T-helper 17 cell (primary cell): ENCODE results near the gene KRT81. TPM values are rescaled to one million over a fixed set of nuclear protein-coding genes. Genes with fewer than 3 reads are reported as not detected.
"Not testable (repeated sequence)": the region's sequence is repeated elsewhere in the genome, so short reads cannot be mapped to it uniquely, and the experiment has no call there.

Source experiments
- ATAC-seq: fragments of 150-1000 bp; cut with Tn5 transposase; 2 replicates; pipeline ENCODE4 v1.10.0; 2021; ENCODE audit warnings: mild to moderate bottlenecking, moderate library complexity
- DNase-seq, 3 donors: peaks; one replicate each; pipeline versions ENCODE4 v3.0.0 to v3.0.0-alpha.2; 2020 to 2021
- H3K9me3 ChIP-seq: one replicate; pipeline ENCODE4 v1.7.0; 2013; ENCODE audit warnings: low read length, mild to moderate bottlenecking; ENCODE audit not compliant: control insufficient read depth, poor library complexity, severe bottlenecking
- H3K27ac Mint-ChIP-seq: one replicate; pipeline ENCODE4 v1.8.0; 2022; ENCODE audit warnings: mild to moderate bottlenecking, moderate library complexity, mixed read lengths
- H3K27me3 Mint-ChIP-seq: one replicate; pipeline ENCODE4 v1.8.0; 2022; ENCODE audit warnings: mixed read lengths
- H3K36me3 Mint-ChIP-seq: one replicate; pipeline ENCODE4 v1.8.0; 2022; ENCODE audit warnings: low read depth, mixed read lengths
- H3K4me1 Mint-ChIP-seq: one replicate; pipeline ENCODE4 v1.8.0; 2022; ENCODE audit warnings: mild to moderate bottlenecking, mixed read lengths
- H3K4me3 Mint-ChIP-seq: one replicate; pipeline ENCODE4 v1.8.0; 2022; ENCODE audit warnings: mild to moderate bottlenecking, moderate library complexity, mixed read lengths
- total RNA-seq, 4 donors: library from RNA in 2 of 4; stranded (reverse) in 2 of 4; gene quantifications; one replicate each; pipeline ENCODE4 v1.2.3 and lab custom pipeline; 2022 to 2026

The KRT81 gene
- total RNA-seq, 2 donors from 2014 or later, result not detected

DNA sequence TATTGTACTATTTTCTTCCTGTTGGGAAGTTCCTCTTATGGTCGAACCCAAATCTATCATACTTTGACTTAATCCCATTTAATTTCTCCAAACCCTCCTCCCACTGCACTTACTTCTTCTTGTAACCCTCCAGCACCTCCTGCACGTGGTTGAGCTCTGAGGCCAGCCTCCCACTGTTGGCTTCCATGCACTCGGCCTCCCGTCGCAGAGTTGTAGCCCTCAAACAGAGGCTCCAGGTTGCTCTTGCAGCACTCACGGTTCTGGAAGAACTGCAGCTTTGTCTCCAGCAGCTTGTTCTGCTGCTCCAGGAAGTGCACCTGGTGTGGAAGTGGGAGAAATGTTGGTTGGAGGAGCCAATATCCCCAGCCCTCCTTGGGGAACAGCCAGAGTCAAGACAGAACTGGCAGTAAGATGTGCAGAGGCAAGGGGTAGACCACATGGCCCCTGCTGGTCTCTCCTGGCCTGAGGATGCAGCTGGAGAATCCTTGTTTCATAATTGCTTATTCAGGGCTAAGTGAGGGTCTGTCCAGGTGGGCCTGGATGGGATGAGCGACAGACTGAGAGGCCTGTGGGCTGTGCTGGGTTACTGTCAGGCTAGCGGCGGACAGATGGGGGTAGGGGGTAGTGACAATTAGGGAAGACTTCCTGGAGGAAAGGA is 35.3 kb downstream of the KRT81 start:
- H3K27me3 Mint-ChIP-seq, result peaks cover 60% of the 10 kb centered on the region
- H3K9me3 ChIP-seq, result no peaks in the 10 kb centered on the region
- H3K4me3 Mint-ChIP-seq, result no peak overlapping the region
- H3K27ac Mint-ChIP-seq, result no peak overlapping the region
- DNase-seq (no peak), ATAC-seq (no peak)
- peaks cover 21% of the 10 kb centered on the region for H3K4me1 Mint-ChIP-seq
- peaks cover 4% of the 10 kb centered on the region for H3K36me3 Mint-ChIP-seq

DNA sequence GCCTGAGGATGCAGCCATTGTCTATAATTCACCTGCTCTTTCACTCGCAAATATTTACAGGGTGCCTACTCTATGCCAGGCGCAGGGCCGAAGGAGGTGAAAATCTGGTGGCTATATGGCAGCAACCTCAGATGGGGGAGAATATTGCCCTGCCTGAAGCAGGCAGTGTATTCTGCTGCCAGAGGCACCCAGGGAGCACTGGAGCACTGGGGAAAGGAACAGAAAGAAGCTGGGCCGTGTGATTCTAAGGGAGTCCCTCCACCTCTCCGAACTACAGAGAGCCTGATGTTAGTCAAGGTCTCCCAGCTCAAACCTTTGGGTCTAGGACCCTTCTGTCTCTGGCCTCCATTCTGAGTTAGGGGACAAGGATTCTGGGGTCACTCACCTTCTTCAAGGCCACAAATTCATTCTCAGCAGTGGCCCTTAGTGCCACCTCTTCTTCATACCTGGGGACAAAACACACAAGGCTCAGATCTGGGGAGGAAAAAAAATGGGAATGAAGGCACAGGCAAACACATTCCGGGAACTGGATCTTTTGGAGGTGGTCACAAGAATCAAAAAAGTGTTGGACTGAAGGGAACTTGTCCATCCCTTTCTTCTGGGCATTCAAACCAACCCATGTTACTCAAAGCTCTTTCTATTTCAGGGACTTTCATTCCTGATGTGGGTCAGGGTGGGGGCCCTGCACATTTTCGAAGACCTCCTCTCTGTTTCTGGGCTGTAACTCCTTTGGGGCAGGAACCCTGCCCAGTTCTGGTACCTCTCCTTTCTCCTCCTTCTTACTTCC is 36.2 kb downstream of the KRT81 start:
- peak overlapping the region; percentile 10 for H3K27ac Mint-ChIP-seq
- ATAC-seq (no peak), DNase-seq (no peak)
- H3K9me3 ChIP-seq, result no peaks in the 10 kb centered on the region
- peaks cover 4% of the 10 kb centered on the region for H3K36me3 Mint-ChIP-seq
- no peak overlapping the region for H3K4me3 Mint-ChIP-seq
- H3K4me1 Mint-ChIP-seq, result peaks cover 18% of the 10 kb centered on the region
- H3K27me3 Mint-ChIP-seq, result peaks cover 52% of the 10 kb centered on the region

DNA sequence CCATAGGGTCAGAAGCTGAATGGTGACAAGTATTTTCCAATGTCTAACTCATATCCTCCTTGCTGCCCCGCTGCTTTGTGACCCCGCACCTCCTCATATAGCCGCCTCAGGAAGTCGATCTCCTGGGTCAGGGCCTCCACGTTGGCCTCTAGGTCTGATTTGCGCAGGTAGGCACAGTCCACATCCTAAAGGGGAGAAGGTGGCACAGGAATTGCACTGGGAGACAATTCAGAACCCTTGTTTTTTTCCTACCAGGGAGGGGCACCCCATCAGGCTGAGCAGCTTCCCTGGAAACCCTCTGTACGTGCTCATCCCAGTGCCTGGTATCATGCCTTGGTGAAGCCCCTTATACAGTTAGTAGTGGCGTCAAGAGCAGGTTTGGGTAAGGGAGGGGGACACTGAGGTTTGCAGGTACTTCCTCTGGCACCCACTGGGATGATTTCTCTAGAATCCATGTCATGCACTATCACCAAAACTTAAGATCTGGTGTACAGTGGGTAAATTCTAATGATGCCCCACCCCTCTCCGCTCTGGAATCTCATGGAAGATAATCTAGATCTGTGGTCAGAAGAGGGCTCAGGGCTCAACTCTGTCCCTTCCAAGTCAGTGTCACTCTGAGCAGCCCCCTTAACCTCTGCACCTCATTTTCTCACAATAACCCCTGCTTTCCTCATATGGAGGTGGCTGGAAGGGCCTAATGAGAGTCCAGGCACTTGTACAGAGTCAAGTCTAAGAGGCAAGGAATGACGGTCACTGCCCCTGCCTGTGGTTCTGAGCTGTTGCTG is 37.0 kb downstream of the KRT81 start:
- no peak for DNase-seq
- Mint-ChIP-seq H3K27me3 (peaks cover 52% of the 10 kb centered on the region), H3K4me3 (no peak overlapping the region), H3K36me3 (peaks cover 4% of the 10 kb centered on the region), H3K4me1 (peaks cover 23% of the 10 kb centered on the region), H3K27ac (no peak overlapping the region)
- H3K9me3 ChIP-seq, result no peaks in the 10 kb centered on the region
- ATAC-seq, result no peak

DNA sequence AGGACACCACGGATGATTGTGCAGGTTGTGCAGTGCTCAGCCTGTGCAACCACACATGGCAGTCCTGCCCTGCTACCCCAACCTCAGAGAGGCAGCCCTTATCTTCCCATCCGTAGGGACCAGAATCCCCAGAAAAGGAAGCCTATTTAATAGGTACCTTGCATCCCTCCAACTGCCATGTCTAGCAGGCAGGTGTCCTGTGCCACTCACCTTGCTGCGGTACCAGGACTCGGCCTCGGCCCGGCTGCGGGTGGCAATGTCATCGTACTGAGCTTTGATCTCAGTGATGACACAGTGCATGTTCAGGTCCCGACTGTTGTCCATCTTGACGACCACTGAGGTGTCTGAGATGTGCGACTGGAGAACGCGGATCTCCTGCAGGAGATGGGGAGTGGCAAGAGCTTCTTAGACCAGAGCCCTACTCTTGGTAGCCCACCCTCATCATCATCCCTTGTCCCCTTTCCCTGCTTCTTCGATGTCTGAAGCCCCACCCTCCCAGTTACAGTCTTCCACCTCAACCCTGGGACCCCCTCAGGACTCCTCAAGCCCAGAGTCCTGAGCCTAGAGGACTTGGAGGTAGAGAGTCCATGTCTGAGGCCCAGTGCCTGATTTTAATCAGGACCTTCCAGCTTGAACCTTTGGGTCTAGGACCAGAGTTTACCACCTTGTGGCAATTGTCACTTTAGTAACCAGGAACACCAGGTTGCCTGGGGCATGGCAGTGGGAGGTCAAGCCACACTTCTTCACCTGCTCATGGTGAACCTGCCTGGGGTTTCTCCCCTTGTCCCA is 37.7 kb downstream of the KRT81 start:
- Mint-ChIP-seq H3K36me3 (peaks cover 4% of the 10 kb centered on the region), H3K27ac (no peak overlapping the region), H3K4me3 (no peak overlapping the region), H3K27me3 (peaks cover 46% of the 10 kb centered on the region), H3K4me1 (peaks cover 22% of the 10 kb centered on the region)
- ATAC-seq (no peak), DNase-seq (no peak)
- no peaks in the 10 kb centered on the region for H3K9me3 ChIP-seq

DNA sequence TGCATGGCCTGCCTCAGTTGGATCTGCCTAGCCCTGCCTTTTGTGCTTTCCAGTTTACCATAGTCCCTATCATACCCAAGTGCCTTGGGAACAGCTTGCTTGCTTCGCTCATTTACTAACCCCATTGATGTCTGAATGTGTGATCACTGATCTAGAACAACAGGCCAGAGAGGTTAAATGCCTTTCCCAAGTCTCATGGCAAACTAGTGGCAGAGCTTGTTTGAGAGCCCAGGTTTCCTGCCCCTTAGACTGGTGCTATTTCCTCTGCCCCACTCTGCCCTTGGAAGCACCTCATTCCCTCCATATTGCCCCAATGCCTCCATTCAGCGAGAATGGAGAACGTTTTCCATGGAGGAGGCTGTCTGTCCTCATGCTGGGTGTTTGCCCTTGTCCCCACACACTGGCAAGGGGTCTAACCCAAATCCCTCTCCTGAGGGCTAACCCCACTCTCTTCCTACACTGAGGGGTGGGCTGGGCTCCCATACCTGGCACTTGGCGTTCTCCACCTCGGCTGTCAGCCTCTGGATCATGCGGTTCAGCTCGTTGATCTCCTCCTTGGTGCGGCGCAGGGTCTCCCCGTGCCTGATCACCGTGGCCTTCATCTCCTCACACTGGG is 38.5 kb downstream of the KRT81 start:
- no peaks in the 10 kb centered on the region for H3K9me3 ChIP-seq
- ATAC-seq (no peak), DNase-seq (no peak)
- H3K4me1 Mint-ChIP-seq, result peaks cover 22% of the 10 kb centered on the region
- no peak overlapping the region for H3K27ac Mint-ChIP-seq
- peaks cover 4% of the 10 kb centered on the region for H3K36me3 Mint-ChIP-seq
- H3K27me3 Mint-ChIP-seq, result peaks cover 46% of the 10 kb centered on the region
- H3K4me3 Mint-ChIP-seq, result no peak overlapping the region

DNA sequence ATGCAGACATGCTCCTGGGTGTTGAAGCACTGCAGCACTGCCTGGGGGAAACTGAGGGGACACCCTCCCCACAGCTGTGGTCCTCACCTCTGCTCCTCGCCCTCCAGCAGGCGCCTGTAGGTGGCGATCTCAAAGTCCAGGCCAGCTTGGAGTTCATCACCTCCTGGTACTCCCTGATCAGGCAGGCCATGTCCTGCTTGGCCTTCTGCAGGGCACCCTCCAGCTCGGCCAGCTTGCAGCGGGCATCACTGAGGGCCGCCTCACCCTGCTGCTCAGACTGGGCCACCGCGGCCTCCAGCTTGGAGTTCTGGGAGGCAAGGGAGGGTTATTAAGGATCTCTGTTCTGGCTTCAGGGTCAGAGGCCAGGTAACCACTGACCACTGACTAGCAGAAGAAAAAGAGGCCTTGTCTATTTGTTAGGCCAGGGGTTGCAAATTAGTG is 39.1 kb downstream of the KRT81 start:
- not testable (repeated sequence) for DNase-seq, H3K36me3 Mint-ChIP-seq, H3K9me3 ChIP-seq, ATAC-seq, H3K4me3 Mint-ChIP-seq
- peaks cover 26% of the 10 kb centered on the region for H3K4me1 Mint-ChIP-seq
- peaks cover 46% of the 10 kb centered on the region for H3K27me3 Mint-ChIP-seq
- H3K27ac Mint-ChIP-seq, result peak overlapping the region; percentile 49

DNA sequence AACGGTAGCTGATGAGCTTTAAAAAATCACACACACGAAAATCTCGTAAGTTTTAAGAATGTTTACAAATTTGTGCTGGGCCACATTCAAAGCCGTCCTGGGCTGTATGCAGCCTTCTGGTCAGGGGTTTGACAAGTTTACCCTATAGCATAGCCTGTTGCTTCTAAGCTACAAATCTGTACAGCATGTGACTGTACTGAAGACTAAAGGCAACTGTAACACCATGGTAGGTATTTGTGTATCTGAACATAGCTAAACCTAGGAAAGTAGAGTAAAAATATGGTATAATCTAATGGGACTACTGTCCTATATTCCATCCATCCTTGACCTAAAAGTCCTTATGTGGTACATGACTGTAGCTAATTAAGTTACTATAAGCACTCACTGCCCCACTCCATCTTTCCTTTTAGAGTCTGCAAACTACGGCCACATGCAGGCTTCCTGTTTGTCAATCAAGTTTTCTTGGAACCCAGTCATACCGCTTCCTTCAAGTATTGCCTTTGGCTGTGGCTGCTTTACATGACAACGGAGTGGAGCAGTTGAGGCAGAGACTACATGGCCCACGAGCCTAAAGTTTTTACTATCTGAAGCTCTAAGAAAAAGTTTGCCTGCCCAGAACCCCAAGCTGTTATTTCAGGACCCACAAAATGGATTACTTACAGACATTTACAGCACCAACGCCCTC is 39.8 kb downstream of the KRT81 start:
- DNase-seq, result no peak
- no peaks in the 10 kb centered on the region for H3K9me3 ChIP-seq

DNA sequence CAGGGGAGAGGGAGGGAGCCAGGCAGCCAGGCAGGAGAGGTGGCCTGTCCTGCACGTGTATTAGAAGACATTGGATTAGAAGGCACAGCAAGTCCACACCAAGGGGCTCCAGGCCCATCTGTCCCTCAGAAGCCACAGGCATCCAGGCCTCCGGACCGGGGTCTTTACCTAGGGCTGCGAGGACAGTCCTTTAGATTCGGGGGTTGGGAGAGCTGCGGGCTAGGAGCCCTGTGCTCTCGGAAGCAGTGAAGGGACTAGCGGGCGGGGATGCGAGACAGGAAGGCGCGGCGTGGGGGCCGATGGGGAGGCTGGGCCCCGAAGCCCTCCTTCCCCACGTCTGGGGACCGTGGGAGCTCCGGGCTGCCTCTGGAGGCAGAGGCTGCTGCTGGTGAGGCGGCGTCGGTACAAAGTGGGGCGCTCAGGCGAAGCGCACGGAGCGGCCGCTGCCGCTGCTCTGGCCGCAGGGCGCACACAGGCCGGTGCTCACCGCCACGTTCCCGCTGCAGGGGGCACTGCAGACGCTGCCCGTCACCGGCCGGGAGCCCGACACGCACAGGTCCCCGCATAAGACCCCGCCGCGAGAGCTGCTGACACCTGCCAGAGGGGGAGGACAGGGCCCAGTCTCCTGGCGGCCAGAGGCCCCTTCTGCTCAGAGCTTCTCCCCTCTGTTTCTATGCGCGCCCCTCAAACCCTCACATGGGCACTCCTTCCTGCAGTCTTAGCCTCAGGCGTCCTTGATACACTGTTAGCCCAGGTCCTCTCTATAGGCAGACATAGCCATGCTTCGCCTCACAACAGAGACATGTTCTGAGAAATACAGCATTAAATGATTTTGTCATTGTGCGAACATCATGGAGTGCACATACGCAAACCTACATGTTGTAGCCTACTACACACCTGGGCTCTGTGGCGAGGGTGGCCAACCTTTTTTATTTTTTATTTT is 41.0 kb downstream of the KRT81 start:
- Mint-ChIP-seq H3K36me3 (no peaks in the 10 kb centered on the region), H3K4me1 (peaks cover 37% of the 10 kb centered on the region), H3K27ac (peak overlapping the region; percentile 75), H3K4me3 (peak overlapping the region; percentile 65), H3K27me3 (peaks cover 29% of the 10 kb centered on the region)
- no peak for DNase-seq
- ATAC-seq, result no peak
- H3K9me3 ChIP-seq, result no peaks in the 10 kb centered on the region

More for the DNA sequence above, 39.8 kb downstream of the KRT81 start:
- Mint-ChIP-seq H3K4me3 (peak overlapping the region; percentile 7), H3K36me3 (peaks cover 3% of the 10 kb centered on the region), H3K27me3 (peaks cover 41% of the 10 kb centered on the region), H3K4me1 (peaks cover 29% of the 10 kb centered on the region), H3K27ac (peak overlapping the region; percentile 49)
- no peak for ATAC-seq

DNA sequence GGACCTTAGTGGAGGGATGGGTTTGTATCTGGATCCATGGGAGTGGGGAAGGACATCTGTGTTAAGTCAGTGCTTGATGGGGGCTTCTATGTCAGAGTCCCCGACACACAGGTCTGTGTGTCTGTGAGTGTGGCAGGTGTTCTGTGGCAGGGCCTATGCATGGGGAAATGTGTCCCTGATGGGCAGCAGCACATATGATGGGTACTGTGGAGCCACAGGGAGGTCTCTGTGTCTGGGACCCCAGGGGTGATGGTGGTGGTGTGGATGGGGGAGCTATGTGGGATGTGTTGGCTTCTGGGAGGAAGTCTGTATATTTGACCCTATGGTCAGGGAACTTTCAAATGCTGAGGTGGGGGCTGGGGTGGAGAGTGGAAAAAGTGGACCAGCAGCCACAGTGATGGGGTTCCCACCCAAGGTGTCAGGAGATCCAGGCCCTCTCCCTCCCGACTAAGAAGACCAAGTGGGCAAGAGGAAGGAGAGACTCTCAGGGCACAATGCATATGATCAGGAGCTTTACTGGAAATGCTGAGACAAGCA is 41.8 kb downstream of the KRT81 start:
- Mint-ChIP-seq H3K27me3 (peaks cover 23% of the 10 kb centered on the region), H3K4me1 (peaks cover 39% of the 10 kb centered on the region), H3K36me3 (no peaks in the 10 kb centered on the region), H3K27ac (peak overlapping the region; percentile 75), H3K4me3 (peak overlapping the region; percentile 50)
- DNase-seq (no peak), ATAC-seq (no peak)
- H3K9me3 ChIP-seq, result no peaks in the 10 kb centered on the region

DNA sequence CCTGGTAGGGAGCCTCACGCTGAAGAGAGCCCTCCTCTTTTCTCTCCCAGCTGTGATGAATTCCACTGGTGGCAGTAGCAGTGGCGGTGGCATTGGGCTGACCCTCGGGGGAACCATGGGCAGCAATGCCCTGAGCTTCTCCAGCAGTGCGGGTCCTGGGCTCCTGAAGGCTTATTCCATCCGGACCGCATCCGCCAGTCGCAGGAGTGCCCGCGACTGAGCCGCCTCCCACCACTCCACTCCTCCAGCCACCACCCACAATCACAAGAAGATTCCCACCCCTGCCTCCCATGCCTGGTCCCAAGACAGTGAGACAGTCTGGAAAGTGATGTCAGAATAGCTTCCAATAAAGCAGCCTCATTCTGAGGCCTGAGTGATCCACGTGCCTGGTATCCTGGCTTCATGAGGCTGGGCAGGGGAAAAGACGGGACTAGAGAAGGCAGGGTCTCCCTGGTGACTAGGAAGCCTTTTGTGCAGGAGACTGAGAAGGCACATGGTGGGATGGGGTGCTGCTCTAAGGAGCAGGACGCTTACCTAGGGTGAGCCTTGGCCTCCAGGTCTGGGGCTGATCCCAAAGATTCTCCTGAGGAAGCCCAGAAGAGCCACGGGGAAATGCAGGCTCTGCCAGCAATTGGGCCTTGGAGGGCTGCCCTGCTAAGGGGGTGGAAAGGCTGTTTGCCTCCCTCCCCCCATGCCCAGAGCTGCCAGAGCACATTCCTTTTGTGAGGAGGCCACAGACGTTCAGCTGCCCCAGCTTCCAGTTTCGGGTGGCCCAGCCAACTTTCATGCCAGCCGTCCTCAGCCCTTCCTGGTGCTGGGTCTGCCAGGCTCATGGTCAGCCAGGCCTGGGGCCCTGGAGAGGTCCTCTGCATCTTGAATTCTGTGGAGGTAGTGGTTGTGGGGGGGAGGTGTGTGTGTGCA is 42.5 kb downstream of the KRT81 start:
- no peaks in the 10 kb centered on the region for H3K36me3 Mint-ChIP-seq
- DNase-seq (no peak), ATAC-seq (no peak)
- H3K27me3 Mint-ChIP-seq, result peaks cover 21% of the 10 kb centered on the region
- H3K27ac Mint-ChIP-seq, result peak overlapping the region; percentile 75
- no peak overlapping the region for H3K4me3 Mint-ChIP-seq
- peaks cover 47% of the 10 kb centered on the region for H3K4me1 Mint-ChIP-seq
- H3K9me3 ChIP-seq, result no peaks in the 10 kb centered on the region
